ENCODE results near the gene PPFIBP2.

Gene PPFIBP2

DNA sequence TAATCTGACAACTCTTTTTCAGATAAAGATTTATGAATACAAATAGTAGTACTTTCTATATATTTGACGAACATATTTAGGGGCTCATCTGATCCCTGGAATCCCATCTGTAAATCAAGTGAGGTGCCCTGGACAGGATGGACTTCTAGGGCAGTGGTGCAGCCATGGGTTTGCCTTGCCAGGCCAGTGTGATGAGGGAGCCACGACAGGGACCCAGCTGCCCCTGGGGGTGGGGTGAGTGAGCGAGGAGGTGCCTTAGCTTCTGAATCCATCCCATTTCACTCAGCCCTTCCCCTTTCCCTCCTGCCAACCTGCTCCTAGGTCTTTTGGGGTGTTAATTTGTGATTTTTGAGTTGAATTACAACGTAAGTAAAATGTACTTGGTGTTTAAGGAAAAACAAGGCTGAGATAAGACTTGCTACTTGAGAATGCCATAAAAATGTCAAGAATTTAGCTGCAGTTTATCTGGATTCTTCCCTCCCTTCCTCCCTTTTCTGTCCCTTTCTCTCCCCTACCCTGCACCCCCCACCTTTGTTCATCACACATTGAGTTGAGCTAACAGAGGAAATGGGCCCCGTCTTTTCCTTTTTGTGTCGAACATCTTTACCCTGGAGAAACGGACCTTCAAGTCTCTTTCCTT lies 60.8 kb downstream of the PPFIBP2 start:
- in situ Hi-C loops (cut with MboI; ENCODE audit: low sequenced_read_pairs): loop anchor here (25.0 kb wide), 1 partner anchor 88 kb away; the partner anchor contains the start of gene CYB5R2

DNA sequence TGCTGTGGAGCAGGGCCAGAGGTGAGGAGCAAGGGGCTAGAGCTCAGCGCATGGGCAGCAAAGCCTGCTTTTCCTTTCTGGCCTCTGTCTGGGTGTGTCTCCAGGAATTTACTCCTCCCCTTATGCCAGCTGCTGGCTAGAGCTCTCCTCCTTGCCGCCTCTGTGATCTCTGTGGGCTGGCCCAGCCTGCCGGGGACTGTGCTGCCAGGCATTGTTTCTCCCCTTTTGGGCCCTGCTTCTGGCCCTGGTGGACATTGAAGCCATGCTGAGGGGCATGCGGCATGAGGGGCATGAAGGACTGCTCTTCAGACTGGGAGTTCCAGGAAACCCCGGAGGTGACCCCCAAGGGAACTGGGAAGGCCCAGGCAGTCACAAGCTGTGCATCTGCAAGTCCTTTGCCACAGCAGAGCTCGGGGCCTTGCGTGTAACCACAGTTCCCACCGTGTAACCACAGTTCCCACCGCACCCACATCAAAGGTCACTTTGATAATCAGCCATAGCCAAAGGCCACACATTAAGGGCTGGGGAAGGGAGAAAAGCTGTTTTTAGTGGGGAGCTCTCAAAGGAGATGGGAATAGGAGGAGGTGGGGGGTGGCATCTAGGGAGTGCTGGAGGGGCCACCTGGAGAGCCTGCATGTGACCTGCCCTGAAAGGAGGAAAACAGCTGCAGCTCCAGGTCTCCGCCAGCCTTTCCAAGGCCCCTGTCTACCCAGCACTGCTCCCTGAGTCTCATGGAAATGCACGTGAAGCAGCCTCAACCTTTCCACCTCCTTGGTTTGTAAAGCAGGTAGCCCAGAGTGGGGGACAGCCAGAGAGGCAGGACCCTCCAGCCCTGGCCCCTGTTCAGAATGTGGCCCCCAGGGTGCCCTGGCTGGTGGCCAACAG lies 62.3 kb downstream of the PPFIBP2 start:
- in situ Hi-C loops (cut with MboI; ENCODE audit: low sequenced_read_pairs): no loop called here

DNA sequence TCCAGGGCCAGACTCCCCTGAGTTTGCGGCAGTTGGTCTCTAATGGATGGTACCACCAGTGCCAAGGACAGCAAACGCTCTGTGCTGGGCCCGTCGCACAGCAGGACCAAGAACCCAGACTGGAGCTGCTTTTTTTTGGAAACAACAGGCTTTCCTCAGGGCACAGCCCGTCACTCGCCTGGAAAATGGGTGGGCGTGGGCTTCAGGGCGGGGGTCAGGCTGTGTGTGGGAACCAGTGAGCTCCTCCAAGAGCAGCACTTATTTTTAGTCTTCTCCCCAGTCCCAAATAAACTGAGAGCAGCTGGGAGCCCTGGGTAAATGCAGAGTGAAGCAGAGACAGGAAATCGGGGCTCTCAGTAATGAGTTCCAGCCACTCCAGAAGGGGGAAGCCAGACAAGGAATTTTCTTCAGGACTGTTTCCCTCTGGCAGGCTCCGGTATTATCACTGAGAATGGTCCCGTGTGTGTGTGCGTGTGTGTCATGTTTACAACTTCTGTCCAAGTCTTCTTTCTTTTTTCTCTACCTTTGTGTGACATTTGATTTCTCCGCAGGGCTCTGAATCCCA lies 63.0 kb downstream of the PPFIBP2 start:
- in situ Hi-C loops (cut with MboI; ENCODE audit: low sequenced_read_pairs): no loop called here

DNA sequence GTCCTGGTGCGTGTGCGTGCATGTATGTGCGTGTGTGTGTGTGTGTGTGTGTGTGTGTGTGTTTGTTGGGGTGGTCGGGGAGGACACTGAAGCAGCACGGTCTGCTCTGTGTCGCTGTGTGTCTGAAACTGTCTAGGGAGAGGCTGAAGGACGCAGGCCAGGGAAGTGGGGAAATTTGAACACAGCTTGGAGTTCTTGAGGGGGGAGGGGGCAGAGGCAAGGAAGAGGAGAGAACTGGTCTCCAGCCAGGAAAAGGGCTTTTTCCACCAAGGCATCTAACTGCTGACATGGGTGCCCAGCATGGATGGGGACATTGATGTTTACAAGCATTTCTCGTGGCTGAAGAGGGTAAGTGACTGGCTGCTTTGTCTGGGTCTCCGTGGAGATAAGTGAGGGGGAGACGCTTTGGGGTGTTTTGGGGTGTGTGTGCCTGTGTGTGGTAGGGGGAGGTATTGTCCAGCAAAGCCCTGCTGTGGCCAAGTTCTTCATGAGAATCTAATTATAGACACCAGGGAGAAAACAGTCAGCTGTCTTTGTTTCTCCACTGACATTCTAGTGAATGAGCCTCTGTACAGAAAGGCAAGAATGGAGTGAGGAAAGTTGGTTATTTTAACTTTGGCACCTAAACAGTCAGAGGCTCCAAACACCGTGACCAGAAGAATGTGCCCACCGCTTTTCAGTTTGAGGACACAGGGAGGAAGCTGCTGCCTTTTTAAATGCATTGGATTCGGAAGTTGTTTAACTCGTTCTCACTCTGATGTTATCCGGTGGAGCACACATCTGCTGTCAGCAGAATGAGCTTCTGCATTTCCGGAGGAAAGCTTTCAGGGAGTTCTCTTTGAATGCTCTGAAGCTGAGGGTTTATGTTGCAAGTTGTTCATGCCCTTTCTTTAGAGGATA lies 63.7 kb downstream of the PPFIBP2 start:
- in situ Hi-C loops (cut with MboI; ENCODE audit: low sequenced_read_pairs): no loop called here

DNA sequence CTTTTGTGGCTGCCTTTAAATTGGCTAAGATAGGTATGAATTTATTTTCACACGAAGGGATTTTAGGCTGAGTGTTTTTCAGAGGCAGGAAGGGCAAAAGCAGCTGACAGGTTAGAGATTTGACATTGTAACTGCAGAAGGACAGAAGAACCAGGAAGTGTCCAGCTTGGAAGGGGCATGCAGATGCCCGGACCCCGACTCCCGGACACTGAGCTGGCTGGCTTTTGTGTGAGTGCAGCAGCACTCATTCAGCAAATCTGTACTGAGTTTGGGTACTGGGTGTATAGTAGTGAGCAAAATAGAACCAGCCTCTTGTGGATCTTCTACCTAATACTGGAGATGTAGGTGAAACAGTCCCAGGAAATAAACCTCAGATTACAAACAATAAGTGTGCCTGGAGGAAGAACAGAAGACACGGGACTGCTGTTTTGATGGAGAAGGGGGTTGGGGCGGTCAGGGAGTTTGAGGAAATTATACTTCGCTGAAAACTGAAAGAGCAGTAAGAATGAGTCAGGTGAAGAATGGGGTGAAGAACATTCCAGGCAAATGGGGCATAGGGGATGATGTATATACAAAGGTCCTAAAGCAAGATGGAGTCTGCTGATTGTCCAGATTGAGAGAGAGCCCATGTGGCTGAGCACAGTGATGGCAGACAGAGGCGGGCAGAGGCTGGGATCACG lies 64.6 kb downstream of the PPFIBP2 start:
- in situ Hi-C loops (cut with MboI; ENCODE audit: low sequenced_read_pairs): no loop called here

DNA sequence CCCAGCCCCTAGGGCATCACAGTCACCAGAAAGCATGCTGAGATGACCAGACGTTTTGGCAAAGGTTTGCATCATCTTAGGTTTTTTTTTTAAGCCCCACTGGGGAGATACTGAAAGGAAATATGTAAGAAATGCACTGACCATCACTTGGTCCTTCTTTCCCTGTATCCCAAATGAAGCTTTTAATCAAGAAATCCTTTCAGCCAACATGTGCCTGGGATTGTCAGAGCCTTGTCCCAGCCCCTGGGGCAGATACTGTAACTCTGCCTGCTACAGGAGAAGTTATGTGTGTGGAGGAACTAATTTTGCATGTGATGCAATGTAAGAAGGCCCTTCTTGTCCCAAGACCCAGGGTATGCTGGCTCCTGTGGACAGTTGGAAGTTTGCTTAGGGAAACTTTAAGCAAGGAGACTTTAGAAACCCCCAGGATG lies 65.6 kb downstream of the PPFIBP2 start:
- in situ Hi-C loops (cut with MboI; ENCODE audit: low sequenced_read_pairs): no loop called here

DNA sequence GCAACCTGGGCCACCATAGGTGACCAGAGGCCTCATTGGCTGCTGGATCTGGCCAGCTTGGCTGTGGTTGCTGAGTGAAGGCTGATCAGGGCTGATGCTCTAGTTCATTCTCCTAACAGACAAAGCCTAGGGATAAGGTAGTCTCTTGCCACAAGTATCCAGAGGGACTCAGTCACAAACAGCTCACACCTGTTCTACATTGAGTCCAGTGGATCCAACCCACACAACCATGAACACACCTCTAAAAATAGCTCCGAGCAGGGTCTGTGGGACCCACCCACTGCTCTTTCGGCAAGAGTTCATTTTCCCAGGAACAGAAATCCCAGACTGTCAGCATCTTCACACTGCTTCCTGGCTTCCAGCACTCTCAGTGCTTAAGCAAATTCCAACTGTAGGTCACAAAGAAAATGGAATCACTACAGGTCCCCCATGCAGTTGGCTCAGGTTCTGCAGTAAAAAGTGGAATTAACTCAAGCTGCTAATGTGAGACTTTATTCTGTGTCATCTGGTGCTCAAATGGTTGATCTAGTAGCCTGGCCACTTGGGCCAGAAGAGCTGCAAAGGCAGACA lies 67.3 kb downstream of the PPFIBP2 start:
- in situ Hi-C loops (cut with MboI; ENCODE audit: low sequenced_read_pairs): no loop called here

DNA sequence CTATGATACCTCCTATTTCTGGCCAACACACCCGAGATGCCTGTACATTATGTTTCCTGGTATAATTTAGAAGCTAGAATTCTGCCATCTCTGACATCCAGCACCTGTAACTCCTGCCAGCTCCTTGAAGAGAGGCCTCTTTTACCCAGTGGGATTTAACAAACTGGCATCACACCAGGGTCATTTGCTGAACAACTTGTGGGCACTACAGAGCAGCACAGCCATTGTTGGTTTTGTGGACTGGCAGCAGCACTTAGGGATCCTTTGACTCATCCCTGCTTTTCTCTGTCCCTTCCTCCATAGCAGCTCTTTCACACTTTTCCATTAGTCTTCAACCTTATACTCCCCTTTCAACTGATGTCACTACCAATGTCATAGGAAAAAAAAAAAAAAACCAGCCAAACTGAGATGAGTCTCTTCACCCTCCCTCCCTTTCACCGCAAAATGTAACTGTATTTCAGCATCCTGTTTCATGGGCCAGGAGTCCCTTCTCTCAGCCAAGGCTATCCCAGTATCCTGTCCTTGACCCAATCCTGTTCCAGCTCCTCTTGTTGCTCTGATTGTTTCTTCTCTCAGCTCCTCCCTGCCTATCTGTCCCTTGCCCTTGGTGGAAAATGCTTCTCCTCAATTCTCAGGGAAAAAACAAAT lies 68.7 kb downstream of the PPFIBP2 start:
- in situ Hi-C loops (cut with MboI; ENCODE audit: low sequenced_read_pairs): no loop called here

DNA sequence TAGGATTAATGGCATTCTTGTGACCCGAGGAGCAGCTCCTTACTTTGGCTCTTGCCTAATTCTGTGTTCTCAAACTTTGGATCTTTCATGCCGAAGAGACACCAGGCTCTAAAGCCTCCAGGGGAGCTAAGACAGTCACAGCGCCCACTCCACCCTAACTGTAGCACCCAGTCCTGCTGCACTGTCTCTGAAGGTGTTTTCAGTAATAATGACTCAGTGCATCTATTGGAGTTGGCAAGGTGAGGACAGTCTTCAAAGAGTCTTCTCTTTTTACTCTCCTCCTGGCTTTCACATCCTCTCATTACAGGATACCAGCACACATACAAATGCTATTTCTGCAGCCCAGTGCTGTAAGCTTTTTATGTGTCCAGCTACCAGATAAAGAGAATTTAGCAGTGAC lies 69.4 kb downstream of the PPFIBP2 start:
- in situ Hi-C loops (cut with MboI; ENCODE audit: low sequenced_read_pairs): no loop called here

DNA sequence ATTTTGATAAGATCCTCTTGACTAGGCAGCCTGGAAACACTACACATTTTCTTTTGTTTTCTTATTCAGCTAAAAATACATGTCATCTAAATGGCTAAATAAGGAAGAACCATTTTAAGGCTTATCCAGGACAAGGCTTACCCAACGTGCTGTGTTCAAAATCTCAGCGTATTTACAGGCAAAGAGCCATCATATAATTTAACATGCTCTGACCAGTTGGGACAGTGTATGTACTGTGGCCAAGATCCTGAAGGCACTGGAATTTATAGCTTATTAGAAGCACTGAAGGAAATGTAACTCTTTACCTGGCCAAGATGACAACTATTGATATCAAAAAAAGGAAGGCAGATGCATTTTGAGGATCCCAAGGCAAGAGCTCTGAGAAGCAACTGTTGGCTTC lies 71.1 kb downstream of the PPFIBP2 start:
- in situ Hi-C loops (cut with MboI; ENCODE audit: low sequenced_read_pairs): no loop called here

DNA sequence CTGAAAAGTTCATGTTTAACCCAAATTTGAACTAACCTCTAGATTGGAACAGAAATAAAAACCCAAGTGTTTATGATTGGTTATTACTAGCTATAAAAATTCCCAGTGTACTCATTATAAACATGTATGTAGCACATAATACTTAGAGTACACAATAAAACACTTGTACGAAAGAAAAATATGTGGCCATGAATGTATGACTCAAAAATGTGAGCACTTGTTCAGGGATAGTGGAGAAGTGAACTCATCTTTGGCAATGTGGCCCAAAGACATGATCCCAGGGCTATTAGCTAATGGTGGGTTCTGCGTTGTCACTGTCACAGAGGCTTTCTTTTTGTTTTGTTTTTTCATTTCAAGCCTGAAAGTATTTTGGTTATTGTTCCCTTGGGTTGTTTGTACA lies 72.0 kb downstream of the PPFIBP2 start:
- in situ Hi-C loops (cut with MboI; ENCODE audit: low sequenced_read_pairs): no loop called here

DNA sequence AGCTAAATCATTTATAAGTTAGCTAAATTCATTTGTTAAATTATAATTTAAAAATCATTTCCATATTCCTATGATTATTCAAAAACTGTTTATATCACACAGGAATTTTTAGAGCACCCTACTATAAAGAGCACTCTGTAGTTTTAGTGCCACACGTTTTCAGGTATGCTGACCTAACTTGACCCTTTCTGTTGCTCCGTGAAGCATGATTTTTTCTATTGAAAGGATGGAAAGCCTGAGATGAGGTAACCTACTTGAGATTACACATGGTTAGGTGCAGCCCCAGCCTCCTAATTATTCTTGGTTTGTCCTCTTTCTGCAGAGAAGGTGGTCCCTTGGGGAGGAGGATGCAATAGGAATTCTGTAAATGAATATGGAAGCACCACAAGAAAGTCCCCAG lies 72.6 kb downstream of the PPFIBP2 start:
- in situ Hi-C loops (cut with MboI; ENCODE audit: low sequenced_read_pairs): no loop called here

DNA sequence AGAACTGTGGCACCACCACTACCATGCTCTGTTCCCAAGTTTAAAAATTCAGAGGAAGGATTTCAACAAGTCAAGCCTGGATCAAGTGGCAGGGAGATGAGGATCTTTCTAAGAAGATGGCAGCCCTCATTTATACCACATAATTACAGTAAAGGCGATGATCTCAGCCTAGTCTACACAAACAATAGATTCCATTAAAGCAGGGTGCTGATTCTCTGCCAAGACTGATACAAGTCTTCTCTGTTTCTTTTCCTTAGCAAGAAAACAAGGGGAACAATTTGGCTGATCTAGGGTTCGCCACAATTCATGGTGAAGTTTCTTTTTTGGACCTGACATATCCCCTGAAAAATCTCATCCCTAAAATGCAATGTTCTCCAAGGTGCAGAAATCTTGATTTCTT lies 73.9 kb downstream of the PPFIBP2 start:
- in situ Hi-C loops (cut with MboI; ENCODE audit: low sequenced_read_pairs): no loop called here

DNA sequence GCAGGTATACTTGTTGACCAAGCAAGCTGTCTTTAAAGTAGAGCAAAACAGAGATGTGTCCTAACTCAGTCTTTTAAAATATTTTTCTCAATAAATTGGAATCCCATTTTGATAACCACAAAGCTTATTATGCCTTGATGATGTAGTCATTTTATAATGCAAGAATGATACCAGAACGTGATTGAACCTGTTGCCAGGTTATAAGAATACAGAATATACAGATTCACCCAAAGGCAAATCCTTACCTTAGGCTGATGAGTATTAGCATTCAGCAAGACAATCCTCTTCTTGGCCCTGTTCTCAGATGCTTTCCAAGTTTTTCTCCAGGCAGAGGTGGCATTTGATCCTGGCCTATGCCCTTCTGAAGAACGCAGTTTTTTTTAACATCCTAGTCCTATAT lies 76.1 kb downstream of the PPFIBP2 start:
- in situ Hi-C loops (cut with MboI; ENCODE audit: low sequenced_read_pairs): no loop called here

DNA sequence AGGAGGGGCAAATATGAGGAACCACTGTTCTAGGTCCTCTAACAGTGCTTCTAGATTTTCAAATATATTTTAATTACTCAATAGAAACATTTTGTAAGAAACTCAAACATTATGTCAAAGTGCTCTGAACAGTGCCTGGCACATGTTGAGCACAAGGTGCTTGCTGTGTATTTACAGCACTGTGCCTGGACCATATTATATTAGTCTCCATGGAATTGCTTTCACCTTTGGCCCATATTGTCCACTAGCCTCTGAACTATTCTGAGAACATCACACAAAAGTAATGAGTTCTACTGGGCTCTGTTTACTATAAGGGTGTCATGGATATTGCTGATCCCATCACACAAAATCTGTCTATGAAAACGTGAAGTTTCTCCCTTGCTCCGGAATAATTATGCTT lies 76.7 kb downstream of the PPFIBP2 start:
- in situ Hi-C loops (cut with MboI; ENCODE audit: low sequenced_read_pairs): no loop called here

DNA sequence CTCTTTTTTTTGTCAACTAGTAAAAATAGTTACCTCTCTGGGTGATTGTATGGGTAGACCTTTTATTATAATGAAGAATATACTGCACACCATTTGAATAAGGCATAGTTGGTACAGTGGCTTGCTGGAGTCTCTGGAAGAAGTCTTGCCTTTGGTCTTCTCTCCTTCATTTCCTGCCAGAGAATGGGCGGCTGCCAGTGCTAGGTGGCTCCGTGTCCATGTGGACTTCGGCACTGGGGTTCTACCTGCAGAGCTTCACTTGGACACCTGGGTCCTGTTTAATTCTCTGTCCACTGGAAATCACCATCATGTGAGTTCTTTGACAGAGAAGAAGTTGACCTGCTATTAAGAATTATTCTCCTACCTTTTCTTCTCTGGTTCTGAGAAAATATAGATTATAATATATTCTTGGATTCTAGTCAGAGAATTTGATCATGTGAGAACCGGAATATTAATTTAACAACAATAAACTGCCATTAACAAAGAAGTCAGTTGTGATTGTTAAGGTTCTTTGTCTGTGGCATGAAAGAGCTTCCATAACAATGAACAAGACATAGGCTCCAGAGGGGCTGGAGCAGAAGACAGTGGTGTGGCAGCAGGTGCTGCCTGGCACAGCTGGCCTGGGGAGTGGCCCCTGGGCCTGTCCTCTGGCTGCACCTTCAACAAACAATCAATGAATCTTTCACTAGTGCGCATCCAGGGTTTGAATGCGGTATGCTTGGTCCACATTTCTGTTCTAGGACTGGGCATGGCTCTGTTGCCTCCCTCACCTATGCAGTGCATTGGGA lies 77.5 kb downstream of the PPFIBP2 start:
- in situ Hi-C loops (cut with MboI; ENCODE audit: low sequenced_read_pairs): no loop called here

DNA sequence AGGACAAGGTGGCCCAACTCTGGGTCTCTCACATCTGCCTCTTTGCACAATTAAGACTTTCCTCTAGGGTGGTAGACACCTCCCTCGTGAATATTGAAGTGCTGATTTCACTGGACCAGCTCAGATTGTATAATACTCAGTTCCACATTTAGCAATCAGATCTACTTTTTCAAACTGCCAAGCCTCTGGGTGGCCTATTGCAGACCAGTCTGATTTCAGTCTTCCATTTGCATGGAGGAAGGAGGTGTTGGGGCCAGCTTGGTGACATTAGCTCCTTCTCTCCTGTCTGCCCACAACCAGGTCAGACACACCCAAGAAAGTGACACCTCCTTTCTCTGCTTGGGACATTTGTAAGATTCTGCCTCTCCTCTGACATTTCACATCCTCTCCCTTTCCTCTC lies 78.2 kb downstream of the PPFIBP2 start:
- in situ Hi-C loops (cut with MboI; ENCODE audit: low sequenced_read_pairs): no loop called here

DNA sequence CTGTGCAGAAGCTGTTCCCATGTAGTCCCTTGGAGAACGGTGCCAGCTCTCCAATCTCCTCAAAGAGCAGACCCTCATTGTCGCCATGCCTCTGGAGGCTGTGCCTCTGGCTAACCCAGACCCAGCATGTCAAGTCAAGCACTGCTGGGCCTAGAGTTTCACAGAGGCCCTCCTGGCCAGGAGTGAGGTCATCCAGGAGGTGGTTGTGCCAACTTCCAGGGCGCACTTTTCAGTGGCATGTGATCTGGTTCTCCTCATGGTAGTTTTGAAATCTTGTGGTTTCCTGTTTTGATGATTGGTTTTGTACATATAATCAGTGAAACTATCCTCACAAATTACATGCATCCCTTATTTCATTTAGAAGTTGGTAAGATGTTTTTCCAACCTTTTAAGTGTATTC lies 78.9 kb downstream of the PPFIBP2 start:
- in situ Hi-C loops (cut with MboI; ENCODE audit: low sequenced_read_pairs): no loop called here

DNA sequence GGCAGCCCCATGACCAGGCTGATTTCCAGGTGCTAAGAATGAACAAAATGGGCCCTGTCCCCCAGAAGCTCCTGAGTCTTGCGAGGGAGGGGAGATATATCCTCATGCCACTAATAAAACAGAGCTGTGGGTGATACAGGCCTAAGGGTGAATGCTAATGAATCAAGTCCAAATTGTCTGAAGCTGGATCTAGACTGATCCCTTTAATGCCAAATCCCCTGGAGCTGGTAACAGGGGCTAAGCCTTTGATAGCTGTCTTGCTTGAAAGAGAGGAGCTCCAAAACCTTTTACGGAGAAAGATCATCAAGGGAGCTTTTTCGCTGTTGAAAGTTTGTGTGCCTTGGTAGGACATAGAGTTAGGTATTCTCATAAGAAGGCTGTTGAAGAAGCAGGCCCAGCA lies 79.7 kb downstream of the PPFIBP2 start:
- in situ Hi-C loops (cut with MboI; ENCODE audit: low sequenced_read_pairs): no loop called here
